Stimulated activated CD4-positive, alpha-beta T cell treated with anti-CD3 and anti-CD28 coated beads, Interleukin-4, amount 100 ng/mL, for 48 hours (primary cell): ENCODE results near the gene MSMO1.
"Not testable (repeated sequence)": the region's sequence is repeated elsewhere in the genome, so short reads cannot be mapped to it uniquely, and the experiment has no call there.

Experiments used
- DNase-seq, 2 donors: peaks; one replicate each; pipeline ENCODE4 v3.0.0-alpha.2; 2020; ENCODE audit warnings: low read depth in 2 of 2

The MSMO1 gene

DNA sequence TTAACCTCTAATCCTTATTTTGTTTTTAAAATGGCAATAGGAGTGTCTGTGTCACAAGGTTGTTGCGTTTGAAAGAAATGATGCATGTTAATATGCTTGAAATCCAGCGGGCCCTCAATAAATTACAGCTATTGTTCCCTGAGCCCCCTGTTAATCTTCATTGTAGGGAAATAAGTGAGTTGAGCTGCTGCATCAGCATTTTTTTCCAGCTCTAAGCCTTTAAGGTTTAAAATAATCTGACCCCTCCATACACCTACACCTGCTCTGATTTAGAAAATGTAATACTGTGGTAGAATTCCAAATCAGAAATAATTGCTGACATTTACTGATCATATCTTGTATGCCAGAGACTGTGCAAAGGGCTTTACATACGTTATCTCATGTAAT, 2.6 kb upstream of the MSMO1 start:
- no peak for DNase-seq

DNA sequence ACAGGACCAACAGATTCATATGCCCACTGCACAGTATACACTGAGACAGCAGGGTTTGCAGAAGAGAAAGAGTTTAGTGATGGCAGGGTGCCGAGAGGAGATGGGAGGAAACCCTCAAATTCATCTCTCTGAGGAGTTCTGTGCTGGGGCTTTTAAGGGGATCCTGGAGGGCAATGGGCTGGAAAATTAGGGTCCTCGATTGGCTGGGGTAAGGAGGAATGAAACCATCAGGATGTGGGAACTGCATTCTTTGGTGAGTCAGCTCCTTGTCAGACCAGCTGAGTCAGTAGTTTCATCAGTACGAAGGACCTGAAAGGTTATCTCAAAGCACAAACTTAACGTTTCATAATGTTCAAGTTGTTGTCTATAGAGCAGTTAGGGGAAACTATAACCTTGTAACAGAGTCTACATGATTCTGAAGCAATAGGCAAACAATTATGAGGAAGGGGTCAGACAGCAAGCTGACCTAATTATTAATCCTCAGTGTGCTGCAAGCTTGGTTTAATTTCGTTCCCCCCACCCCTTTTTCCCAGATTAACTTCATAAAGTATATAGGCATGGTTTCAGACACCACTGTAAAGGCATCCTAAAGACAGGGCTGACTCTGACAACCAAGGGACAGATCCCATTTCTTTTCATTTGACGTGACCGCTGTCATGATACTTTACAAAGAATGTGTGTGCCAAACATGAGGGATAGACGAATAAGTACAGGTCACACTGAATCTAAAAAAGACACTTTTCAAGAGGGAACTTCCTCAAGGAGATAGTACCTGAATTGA, 1.5 kb upstream of the MSMO1 start:
- no peak for DNase-seq

DNA sequence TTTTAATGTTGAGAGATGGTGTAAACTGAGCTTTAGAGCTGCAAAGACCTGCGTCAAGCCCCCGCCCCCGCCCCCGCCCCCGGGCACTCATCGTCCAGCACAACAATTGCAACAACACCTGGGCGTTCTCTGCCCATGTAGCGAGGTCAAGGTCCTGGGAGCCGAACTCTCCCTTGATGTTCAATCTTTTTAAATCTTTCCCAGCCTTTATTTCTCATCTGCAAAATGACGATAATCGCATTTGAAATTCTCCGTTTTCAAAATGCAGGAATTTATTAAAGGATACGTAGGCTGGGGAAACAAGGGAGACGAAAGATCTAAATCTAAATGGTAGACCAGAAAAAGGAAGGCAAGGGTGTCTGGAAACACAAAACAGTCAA, 648 bp upstream of the MSMO1 start:
- no peak for DNase-seq

DNA sequence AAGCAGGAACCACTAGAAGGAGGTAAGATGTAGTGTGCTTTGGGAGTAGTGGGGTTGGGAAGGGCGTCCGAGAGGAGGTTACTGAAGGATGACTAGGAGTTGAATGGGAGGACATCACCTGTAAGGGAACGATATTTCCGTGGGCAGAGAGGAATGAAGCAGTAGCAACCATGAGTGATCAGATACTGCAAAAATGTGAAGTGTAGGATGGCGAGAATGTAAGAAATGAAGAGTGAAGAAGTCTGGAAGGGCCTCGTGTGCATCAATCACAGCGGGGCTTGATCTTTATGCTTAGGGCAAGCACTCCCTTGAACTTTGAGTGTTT, 594 bp downstream of the MSMO1 start:
- no peak for DNase-seq

DNA sequence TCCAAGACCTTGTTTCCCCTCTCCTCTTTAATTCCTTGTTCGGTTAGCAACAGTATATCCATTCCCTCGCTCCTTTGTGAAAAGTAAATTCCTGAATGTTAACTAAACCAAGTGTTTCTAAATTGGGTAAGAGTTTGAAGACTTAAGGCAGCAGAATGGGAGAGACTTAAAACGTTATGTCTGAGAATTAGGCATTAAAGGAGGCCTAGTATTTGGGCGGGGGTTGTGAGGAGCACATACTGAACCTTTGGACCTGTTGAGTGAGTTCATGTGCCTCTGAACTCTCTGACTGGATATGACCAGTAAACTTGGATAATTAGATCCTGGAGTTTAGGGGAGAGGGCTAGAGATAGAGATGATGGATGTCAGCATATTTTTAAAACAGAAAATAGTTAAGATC, 1.2 kb downstream of the MSMO1 start:
- DNase-seq: no peak

DNA sequence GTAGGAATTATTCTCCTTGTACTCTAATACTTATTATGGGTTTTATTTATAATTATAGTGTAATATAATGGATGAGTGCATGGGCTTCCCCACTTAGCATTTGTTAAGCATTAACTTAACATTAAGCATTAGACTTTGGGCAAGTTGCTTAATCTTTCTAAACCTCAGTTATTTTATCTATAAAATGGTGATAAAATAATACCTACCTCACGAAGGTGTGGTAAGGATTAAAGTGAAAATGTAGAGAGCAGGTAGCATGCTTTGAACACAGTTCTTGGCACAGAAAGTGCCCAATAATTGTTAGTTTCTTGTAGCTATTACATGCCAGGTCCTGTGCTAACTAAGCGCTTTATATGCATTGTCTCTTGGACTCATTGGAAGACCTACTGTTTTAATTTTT, 2.6 kb downstream of the MSMO1 start:
- no peak for DNase-seq

DNA sequence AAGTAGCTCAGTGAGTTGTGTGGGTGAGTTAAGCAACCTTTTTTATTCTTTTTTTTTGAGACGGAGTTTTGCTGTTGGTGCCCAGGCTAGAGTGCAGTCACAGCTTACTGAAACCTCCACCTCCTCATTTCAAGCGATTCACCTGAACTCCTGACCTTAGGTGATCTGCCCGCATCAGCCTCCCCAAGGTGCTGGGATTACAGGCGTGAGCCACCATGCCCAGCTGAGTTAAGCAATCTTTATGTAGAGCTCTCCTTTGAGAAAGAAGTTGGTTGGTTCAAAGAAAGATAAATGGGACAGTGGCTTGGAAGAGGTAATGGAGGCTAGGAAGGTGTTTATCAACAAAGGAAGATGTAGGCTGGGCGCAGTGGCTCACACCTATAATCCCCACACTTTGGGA, 3.2 kb downstream of the MSMO1 start:
- DNase-seq: no peak

DNA sequence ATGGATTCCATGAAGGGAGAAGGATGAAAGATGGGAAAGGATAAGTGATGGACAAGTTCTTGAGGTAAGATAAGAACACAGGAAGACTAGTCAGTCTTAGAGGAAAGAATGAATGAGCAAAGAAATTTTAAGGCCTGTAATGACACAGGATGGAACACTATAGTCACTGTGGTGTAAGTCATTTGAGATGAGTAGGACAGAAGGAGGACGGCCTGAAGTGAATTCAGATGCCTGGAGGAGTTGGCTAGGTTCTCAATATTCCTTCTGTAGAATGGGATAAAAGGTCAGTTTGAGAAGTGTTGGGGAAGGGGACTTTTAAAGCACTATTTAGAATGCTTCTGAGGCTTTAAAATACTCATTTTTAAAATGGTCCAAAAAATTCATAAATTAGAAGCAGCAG, 3.9 kb downstream of the MSMO1 start:
- no peak for DNase-seq

DNA sequence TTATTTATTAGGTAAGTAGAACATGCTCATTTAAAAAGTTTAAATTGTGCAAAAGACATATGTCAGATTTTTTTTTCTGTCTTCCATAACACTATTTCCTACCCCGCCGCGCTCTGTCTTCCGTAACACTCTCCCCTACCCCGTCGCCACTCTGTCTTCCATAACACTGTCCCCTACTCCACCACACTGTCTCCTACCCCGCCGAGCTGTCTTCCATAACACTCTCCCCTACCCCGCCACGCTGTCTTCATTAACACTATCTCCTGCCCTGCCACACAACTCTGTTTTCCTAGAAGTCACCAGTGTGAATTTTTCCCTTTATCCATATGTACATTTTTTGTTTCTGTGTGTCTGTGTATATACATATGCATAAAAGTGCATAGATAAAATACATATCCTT, 4.4 kb downstream of the MSMO1 start:
- no peak for DNase-seq

DNA sequence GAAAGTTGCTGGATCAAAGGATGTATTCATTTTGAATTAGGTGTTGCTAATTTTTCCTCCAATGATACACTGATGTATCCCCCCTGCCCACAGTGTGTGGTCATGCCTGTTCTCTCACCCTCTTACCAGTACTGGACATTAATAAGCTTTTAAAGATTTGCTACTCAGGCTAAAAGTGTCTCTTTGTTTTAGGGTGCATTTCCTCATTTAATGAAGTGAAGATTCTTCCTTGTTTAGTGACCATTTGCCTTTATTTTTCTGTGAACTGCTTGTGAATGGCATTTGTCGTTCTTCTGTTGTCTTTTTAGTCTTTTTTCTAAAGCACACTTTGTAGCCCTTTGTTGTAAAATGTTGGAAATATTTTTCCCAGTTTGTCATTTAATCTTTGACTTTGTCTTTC, 5.0 kb downstream of the MSMO1 start:
- DNase-seq: no peak

DNA sequence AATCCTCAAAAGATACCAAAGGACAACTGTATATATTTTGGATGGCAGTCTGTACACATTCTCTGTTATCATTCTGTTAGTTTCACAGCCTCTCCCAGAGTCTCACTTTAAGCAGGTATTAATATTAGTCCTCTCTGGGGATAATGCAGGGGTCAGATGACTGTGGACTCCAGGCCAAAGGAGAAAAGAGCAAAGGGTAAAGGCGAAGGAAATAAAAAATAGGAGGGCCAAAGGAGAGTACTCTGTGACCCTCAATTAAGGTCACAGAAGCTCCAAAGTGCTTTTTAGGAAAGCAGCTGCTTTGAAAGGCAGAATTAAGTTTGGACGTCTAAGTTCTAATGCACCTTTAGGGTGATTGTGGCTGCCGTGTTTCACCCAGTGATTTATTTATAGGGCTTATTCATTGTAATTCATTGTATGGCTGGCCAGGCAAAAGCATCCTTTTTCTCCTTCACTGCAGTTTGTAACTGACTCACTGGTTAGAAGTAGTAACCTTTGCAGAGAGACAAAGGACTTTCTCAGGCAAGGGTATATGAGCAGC, 7.8 kb downstream of the MSMO1 start:
- DNase-seq: no peak

DNA sequence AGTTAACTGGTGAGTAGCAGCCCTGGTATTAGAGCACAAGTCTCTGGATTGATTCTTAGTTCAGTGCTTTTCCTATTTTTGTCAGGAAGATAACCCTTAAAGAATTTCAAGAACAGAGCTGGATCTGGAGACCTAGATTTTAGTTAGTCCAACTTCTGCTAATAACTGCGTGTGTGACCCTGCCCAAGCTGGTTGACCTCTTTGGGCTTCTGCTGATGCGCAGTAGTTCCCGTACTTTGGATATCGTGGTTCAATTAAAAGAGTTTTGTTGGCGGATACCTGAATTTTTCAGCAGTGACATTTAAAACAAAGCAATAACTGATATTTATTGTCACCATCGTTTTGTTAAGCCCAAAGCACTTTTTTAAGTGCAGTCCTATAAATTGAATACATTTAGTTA, 9.3 kb downstream of the MSMO1 start:
- no peak for DNase-seq

DNA sequence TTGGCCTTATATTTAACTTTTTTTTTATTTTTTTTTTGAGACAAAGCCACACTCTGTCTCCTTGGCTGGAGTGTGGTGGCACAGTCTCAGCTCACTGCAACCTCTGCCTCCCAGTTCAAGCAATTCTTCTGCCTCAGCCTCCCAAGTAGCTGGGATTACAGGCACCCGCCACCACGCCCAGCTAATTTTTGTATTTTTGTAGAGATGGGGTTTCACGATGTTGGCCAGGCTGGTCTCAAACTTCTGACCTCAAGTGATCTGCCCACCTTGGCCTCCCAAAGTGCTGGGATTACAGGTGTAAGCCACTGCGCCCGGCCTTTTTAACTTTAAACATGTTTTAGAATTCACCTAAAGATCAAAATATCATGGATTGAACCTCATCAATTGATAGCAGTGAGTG, 14.9 kb downstream of the MSMO1 start:
- not testable (repeated sequence) for DNase-seq

DNA sequence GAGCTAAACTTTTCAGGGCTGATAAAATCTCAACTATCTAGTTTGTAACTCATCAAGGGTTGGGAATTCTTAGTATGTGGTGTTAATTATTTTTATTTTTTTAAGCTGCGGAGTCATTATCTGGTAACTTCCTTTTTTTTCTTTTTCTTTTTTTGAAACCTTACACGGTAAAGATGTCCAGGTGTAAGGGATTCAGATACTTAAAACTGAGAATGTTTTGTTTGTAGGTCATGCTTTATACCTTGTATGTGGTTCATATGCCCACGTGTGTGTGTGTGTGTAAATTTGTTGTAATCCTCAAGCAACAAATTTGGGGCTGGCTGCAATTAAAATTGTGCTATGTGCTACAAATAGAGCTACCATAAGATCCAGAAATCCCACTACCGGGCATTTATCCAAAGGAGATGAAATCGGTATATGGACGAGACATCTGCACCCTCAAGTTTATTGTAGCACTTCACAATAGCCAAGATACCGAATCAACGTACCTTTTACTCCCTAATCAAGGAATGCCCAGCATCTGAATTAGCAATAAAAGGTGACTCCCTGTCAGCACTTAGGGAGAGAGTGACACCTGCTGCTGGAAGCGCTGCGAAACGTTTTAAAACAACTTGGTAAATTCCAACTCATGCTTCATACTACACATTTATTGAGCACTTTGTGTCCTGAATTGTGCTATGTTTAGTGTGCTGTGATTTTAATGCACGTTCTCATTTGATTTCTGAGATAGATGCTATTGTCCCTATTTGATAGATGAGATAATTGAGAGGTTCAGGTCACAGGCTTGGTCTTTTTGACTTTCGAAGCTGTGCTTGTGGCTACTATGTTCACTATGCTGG, 16.1 kb downstream of the MSMO1 start:
- no peak for DNase-seq

DNA sequence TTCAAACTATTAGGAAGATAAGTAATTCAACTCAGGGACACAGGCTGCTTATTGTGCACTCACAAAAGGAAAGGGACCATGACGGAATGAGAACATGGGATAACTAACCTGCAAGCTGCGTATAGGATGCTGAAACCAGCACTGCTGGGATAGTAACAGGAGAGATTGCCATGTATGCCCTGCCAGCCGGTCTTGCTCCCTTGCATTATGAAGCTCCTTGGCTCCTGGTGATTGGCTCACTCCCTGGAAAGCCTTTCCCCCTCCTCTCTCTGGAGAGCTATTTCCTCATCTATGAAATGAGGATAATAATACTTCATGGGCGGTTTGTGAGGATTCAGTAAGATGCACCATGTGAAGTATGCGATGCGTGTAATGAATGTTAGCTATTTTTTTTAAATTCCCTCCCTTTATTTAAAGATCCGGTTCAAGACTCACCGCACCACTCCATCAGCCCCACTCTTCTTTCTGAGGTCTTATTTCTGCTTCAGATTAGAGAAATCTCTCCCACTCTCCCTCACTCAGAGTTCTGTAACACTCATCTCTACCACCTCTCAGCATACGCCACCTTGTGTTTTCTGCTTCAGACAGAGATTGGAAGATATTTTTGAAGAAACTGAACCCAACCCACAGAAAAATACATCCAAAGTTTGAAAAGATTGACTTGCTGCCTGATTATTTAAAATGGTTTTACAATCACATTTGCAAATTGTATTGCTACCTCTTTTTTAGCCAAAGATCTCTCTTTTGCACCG, 18.4 kb downstream of the MSMO1 start:
- DNase-seq: no peak

DNA sequence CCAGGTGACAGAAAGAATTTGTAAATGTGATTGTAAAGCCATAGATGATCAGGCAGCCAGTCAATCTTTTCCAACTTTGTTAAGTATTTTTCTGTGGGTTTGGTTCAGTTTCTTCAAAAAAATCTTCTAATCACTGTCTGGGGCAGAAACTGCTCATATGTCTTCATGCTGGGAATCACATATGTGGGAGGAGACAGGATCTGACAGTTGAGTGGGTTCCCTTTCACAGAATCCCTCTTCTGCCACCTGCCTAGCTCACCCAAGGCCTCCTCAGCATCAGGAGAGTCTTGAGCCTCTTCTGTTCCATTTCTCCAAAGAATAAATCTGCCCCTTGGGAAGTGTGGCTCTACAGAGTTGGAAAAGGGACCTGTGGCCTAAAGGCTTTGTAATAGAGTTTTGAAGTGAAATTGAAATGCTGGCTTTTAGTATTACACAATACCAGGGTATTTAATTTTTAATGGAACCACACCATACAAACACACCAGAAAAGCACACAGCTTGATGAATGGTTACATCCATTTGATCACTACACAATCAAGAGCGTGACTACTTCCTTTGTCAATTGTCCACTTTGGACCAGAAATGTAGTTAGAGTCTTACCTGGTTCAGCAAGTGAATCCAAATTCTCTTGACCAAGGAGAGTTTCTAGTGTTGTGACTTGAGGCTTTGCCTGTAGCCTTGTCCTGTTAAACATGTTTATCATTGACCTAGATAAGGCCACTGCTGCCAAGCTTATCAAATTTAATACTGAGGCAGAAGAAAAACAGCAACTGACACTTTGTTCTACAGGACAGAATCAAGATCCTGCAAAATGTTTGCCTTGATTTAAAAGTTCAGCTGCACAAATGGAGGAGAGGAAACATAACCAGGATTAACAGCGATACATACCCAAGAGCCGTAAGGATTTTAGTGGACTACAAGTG, 20.4 kb downstream of the MSMO1 start:
- no peak for DNase-seq

DNA sequence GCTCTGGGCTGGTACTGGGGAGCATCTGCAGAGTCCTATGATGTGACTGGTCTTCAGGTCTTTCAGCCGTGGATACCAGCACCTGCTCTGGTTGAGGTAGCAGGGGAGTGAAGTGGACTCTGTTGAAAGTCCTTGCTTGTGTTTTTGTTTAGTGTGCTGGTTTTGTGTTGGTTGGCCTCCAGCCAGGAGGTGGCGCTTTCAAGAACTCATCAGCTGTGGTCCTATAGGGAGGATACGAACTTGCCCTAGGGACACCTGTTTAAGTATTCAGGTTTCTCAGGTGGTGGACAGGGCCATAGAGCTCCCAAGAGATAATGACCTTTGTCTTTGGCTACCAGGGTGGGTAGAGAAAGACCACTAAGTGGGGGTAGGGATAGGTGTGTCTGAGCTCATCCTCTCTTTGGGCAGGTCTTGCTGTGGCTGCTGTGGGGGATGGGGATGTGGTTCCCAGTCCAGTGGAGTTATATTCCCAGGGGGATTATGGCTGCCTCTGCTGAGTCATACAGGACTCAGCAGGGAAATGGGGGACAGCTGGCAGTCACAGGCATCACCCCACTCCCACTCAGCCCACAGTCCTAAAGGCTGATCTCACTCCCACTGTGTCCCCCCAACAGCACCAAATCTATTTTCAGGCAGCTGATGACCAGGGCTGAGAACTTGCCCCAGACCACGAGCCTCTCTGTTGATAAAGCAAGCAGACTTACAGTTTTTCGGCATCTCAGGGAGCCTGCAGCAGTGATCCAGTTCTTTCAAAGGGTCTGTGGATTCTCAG, 24.1 kb downstream of the MSMO1 start:
- DNase-seq: no peak

DNA sequence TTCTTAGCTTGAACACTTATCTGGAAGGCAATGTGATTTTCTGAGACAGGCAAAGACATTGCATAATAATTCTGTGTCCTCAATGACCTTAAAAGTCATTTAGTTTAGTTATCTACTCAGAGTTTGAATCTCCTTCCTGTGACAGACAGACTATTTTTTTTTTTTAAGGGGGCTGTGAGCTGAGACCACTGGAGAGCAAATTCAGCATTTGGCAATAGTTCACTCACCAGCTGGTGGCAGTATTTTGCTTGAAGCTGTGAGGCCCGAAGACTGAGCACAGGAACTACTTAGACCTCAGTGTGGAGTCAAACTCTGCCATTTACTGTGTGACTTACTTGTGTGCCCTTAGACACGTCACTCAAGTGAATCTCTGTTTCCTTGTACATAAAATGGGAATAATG, 28.4 kb downstream of the MSMO1 start:
- no peak for DNase-seq

DNA sequence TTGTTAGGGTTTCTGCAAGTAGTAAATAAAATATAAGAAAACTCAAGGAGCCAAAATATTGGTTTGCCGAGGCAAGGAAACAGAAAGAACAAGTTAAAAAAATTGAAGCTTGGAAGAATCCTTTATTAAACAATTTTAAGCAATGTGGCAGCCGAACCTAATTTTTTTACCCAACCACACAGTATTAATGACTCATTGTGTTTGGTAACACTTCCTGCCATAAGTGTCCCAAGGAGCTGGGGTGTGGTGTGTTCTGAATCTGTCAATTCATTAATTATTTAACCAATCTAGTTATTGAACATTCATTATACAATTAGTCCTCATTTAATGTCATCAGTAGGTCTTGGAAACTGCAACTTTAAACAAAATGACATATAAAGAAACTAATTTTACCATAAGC, 32.0 kb downstream of the MSMO1 start:
- no peak for DNase-seq

DNA sequence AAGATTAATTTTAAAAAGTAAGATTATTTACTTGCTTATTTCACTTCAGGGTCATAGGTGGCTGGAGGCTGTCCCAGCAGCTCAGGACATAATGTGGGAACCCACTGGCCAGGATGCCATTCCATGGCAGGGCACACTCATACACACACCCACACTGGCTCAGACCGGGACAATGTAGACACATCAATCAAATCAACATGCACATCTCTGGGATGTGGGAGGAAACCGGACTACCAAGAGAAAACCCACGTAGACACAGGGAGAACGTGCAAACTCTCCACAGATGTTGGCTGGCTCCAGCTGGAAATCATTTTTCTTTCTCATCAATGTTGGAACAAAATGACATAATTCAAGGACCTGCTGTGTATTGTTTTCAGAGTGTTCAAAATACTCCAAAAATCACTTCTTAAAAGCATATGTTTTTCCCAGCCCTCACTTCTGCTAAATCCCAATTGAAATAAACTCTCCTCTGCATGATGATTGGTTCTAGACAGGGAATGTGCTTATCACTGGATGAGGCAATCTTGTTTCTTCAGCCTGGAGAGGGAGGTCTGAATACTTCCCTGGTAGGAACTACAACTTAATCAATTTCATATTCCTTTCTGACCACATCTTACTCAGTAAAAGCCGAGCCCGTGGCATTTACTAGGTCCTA, 32.7 kb downstream of the MSMO1 start:
- no peak for DNase-seq
